Lower lobe of right lung (tissue), 2 donors: ENCODE measurements around the gene CST8. TPM values are rescaled to one million over a fixed set of nuclear protein-coding genes. Genes with fewer than 3 reads are reported as not detected.

ENCODE experiments used
- ATAC-seq, 2 donors: fragments of 200-7000 bp; cut with Tn5 transposase; one replicate each; pipeline ENCODE4 v1.9.1; 2020 to 2022; ENCODE audit warnings: mild to moderate bottlenecking in 2 of 2, moderate library complexity in 2 of 2
- DNase-seq: peaks from one replicate; pipeline ENCODE4 v3.0.0-alpha.2; 2020
- H3K27ac ChIP-seq: fragments of 200-600 bp; one replicate; pipeline ENCODE4 v1.8.0; 2022
- H3K27me3 ChIP-seq: fragments of 200-600 bp; one replicate; pipeline ENCODE4 v1.8.0; 2022; ENCODE audit warnings: low read depth
- H3K36me3 ChIP-seq: fragments of 200-600 bp; one replicate; pipeline ENCODE4 v1.8.0; 2022; ENCODE audit warnings: mild to moderate bottlenecking
- H3K4me1 ChIP-seq: fragments of 200-600 bp; one replicate; pipeline ENCODE4 v1.8.0; 2022
- H3K4me3 ChIP-seq: fragments of 200-600 bp; one replicate; pipeline ENCODE4 v1.8.0; 2022; ENCODE audit warnings: mild to moderate bottlenecking
- H3K9me3 ChIP-seq: fragments of 200-600 bp; one replicate; pipeline ENCODE4 v1.8.0; 2022
- CTCF ChIP-seq: fragments of 200-600 bp; IDR thresholded peaks from one replicate; pipeline ENCODE4 v1.8.0; 2022; ENCODE audit warnings: antibody characterized with exemption, mild to moderate bottlenecking
- intact Hi-C: fragments of 100-400 bp; cut with DNase I; formaldehyde crosslinking; loops from one replicate; pipeline ENCODE4 v1.11.0; 2022
- total RNA-seq: library from RNA; stranded (reverse); fragmentation: NEBNext Ultra II Directional; extraction: Animal tissue kit (Norgen Biotek cat#: 25700); gene quantifications from one replicate; pipeline ENCODE4 v1.2.1, GENCODE V29; 2021
- donor health status: DM: no; HTN: yes; CAD: no; lungs with severe emphysema.

The CST8 gene
- total RNA-seq, 1 donor from 2014 or later, result not detected

DNA sequence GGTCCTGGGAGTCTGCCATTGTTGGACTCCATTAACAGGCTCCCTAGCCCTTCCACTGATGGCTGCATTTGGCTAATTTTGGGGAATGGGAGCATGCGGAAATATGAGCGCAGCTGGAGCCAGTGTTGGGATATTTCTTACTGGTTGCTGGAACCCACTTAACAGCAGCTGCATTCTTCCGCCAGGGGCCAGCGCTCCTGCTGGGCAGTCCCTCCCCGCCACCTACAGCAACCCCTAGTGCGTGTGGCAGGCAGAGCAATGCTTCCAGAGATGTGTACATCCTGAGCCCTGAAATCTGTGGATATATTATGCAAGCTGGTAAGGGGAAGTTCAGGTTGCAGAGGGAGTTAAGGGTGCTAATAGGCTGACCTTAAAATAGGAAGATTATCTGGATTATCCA, 16.4 kb downstream of the CST8 start:
- H3K4me3 ChIP-seq, result no peak overlapping the region
- intact Hi-C loops, result no loop called here
- TF ChIP-seq CTCF, result no peak
- no peaks in the 10 kb centered on the region for H3K4me1 ChIP-seq
- H3K27me3 ChIP-seq, result no peaks in the 10 kb centered on the region
- no peaks in the 10 kb centered on the region for H3K36me3 ChIP-seq
- ATAC-seq (no peak), DNase-seq (no peak)
- no peak overlapping the region for H3K27ac ChIP-seq
- H3K9me3 ChIP-seq, result no peaks in the 10 kb centered on the region

DNA sequence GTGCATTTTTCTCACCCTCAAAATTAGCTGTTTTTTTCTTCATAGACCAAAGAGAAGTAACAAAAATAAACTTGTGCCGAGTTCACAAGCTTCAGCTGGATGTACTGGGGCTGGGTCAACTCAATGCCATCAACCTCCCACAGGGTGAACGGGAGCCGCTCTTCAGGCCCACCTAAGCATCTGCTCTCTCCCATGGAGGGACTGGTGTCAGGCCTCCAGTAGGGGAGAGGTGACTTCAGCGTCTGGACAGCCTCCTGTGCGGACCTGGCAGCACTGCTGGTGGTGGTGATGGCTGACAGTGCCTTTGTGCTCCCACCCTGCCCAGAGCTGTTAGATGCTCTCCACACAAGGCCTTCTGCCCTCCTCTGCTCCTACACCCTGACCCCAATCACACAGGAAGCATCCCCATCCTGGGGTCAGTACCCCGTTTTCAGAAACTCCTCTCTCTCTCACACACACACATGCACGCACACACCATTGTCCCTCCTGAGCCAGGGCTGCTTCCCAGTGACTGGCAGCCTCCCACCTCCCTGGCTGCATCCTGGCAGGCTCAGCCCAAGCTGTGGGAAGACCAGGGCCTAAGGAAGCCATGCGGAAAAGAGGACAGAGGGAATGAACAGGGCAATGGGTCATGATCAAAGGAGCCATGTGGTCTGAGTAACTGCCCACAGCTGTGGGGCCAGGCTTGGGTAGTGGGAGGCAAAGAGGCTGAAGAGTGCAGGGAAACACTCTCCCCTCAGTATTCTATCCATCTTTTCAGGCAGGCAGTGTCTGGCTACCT, 17.7 kb downstream of the CST8 start:
- Histone ChIP-seq H3K27me3 (no peaks in the 10 kb centered on the region), H3K36me3 (no peaks in the 10 kb centered on the region), H3K9me3 (no peaks in the 10 kb centered on the region), H3K4me3 (no peak overlapping the region), H3K27ac (no peak overlapping the region), H3K4me1 (no peaks in the 10 kb centered on the region)
- no peak for ATAC-seq
- TF ChIP-seq CTCF, result no peak
- no peak for DNase-seq
- intact Hi-C loops, result no loop called here

DNA sequence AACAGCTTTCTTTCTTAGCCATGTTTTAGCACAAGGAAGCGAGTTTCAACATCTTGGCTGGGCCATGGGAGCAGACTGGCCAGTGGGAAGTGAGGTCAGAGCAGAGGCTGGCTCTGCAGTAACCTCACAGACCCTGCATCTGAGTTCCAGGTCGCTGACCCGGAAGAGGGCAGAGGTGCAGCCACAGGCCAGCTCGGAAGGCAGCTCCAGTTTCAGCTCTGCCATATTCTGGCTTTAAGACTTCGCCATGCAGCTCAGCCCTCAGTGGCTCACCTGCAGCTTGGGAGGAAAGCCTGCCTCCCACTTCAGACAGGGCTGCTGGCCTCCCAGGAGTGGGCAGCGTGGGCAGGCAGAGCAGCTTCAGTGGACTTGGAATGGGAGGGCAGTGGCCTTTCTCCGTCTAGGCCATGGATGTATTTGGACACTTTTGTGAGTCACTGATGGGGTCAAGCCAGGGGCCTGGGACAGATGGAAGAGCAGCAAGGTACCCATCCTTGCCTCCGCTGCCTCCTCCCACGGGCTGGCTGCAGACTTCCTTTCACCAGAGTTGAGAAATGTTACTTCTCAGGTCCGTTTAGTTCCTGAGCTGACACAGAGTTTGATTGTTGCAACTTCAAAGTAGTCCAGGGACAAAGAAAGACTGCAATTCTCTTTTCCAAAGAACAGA, 18.5 kb downstream of the CST8 start:
- DNase-seq (no peak), ATAC-seq (no peak)
- no peak for TF ChIP-seq CTCF
- H3K27me3 ChIP-seq, result no peaks in the 10 kb centered on the region
- intact Hi-C loops, result no loop called here
- no peaks in the 10 kb centered on the region for H3K4me1 ChIP-seq
- H3K4me3 ChIP-seq, result no peak overlapping the region
- no peak overlapping the region for H3K27ac ChIP-seq
- H3K9me3 ChIP-seq, result no peaks in the 10 kb centered on the region
- no peaks in the 10 kb centered on the region for H3K36me3 ChIP-seq

GRCh38 chr20:23510000-23510590, 19.2 kb downstream of the CST8 start:
- Histone ChIP-seq H3K9me3 (no peaks in the 10 kb centered on the region), H3K27me3 (no peaks in the 10 kb centered on the region), H3K4me1 (no peaks in the 10 kb centered on the region), H3K4me3 (no peak overlapping the region), H3K36me3 (no peaks in the 10 kb centered on the region), H3K27ac (no peak overlapping the region)
- TF ChIP-seq CTCF, result no peak
- no peak for DNase-seq
- ATAC-seq, result no peak
- intact Hi-C loops, result no loop called here

DNA sequence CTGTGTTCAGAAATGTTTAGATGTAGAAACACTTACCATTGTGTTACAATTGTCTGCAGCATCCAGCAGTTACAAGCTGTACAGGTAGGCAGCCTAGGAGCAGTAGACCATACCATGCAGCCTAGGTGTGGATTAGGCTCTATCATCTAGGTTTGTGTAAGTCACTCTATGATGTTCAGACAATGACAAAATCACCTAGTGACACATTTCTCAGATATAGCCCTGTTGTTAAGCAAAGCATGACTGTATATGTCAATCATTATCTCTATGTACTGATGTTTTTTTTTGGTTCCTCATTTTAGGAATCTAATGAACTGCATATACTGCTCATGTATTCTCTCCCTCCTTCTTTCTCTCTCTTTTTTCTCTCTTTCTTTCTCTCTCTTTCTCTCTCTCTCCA, 22.2 kb downstream of the CST8 start:
- Histone ChIP-seq H3K9me3 (no peaks in the 10 kb centered on the region), H3K36me3 (no peaks in the 10 kb centered on the region), H3K4me3 (no peak overlapping the region), H3K4me1 (no peaks in the 10 kb centered on the region), H3K27ac (no peak overlapping the region), H3K27me3 (no peaks in the 10 kb centered on the region)
- no peak for TF ChIP-seq CTCF
- DNase-seq (no peak), ATAC-seq (no peak)
- intact Hi-C loops, result no loop called here
